DMS79 (cell line): ENCODE data around the gene LAMTOR4.
A peak's percentile ranks its signal among the peaks of the same experiment; 100 is the strongest.

ENCODE experiments used
- DNase-seq: peaks from one replicate; lab custom pipeline; 2025; lab: John Stamatoyannopoulos, UW

Gene LAMTOR4

GRCh38 chr7:100148559-100149328, at the start of gene LAMTOR4:
Gene LAMTOR4 (plus strand): TSS chr7:100148918. CDS start chr7:100148973, 55 bp downstream.
- DNase-seq = peak; percentile 97

GRCh38 chr7:100099452-100099851, 49.3 kb upstream of the LAMTOR4 start:
- DNase-seq = no peak

- peak; percentile 83 for DNase-seq
Observed at GRCh38 chr7:100100420-100101015, 48.2 kb upstream of the LAMTOR4 start.

- DNase-seq = peak; percentile 95
Observed at GRCh38 chr7:100101016-100101862, 47.5 kb upstream of the LAMTOR4 start, which contains the start of the genes AP4M1 and MCM7. Gene AP4M1 (plus strand): TSS chr7:100101643. CDS start chr7:100101715, 72 bp downstream. Gene MCM7 (minus strand): TSS chr7:100101397. CDS start chr7:100101294, 103 bp downstream.

GRCh38 chr7:100102950-100103840, 45.5 kb upstream of the LAMTOR4 start:
- no peak for DNase-seq

GRCh38 chr7:100105534-100105933, 43.2 kb upstream of the LAMTOR4 start:
- DNase-seq = no peak

GRCh38 chr7:100106633-100107032, 42.1 kb upstream of the LAMTOR4 start:
- DNase-seq = no peak

GRCh38 chr7:100107125-100107737, 41.5 kb upstream of the LAMTOR4 start:
- no peak for DNase-seq

- no peak for DNase-seq
Observed at GRCh38 chr7:100107890-100108289, 40.8 kb upstream of the LAMTOR4 start.

- DNase-seq = no peak
Observed at GRCh38 chr7:100109521-100110163, 39.1 kb upstream of the LAMTOR4 start.

GRCh38 chr7:100111156-100111555, 37.6 kb upstream of the LAMTOR4 start:
- no peak for DNase-seq

- DNase-seq = no peak
Observed at GRCh38 chr7:100111914-100112313, 36.8 kb upstream of the LAMTOR4 start.

- DNase-seq = no peak
Observed at GRCh38 chr7:100115026-100115425, 33.7 kb upstream of the LAMTOR4 start.

GRCh38 chr7:100118388-100119071, 30.2 kb upstream of the LAMTOR4 start:
- no peak for DNase-seq

GRCh38 chr7:100119072-100119969, 29.4 kb upstream of the LAMTOR4 start, which contains the start of the genes CNPY4 and TAF6:
Gene CNPY4 (plus strand): TSS chr7:100119634. CDS start chr7:100119745, 111 bp downstream.
Gene TAF6 (minus strand): TSS chr7:100119358. CDS start chr7:100114209, 5,149 bp downstream.
- DNase-seq = peak; percentile 79

- DNase-seq = peak; percentile 50
Observed at GRCh38 chr7:100119970-100120732, 28.6 kb upstream of the LAMTOR4 start.

GRCh38 chr7:100120733-100121036, 28.0 kb upstream of the LAMTOR4 start:
- DNase-seq = no peak

GRCh38 chr7:100122067-100122466, 26.7 kb upstream of the LAMTOR4 start:
- DNase-seq = peak; percentile 47
